ENCODE measurements around the gene TCF20.
A peak's percentile ranks its signal among the peaks of the same experiment; 100 is the strongest.

GRCh38 chr22:42296381-42296853, 26.0 kb upstream of the TCF20 start:
- TF ChIP-seq CTCF (IDR thresholded peaks at IDR 0.05): peak; percentile 37
- no peak for TF ChIP-seq EZH2 (IDR thresholded peaks at IDR 0.05; ENCODE audit: borderline replicate concordance, insufficient read depth, low read depth, low read length, poor library complexity, severe bottlenecking)

All from B cell (primary cell).